Measurements from ENCODE around the gene TMC1.

Gene TMC1

DNA sequence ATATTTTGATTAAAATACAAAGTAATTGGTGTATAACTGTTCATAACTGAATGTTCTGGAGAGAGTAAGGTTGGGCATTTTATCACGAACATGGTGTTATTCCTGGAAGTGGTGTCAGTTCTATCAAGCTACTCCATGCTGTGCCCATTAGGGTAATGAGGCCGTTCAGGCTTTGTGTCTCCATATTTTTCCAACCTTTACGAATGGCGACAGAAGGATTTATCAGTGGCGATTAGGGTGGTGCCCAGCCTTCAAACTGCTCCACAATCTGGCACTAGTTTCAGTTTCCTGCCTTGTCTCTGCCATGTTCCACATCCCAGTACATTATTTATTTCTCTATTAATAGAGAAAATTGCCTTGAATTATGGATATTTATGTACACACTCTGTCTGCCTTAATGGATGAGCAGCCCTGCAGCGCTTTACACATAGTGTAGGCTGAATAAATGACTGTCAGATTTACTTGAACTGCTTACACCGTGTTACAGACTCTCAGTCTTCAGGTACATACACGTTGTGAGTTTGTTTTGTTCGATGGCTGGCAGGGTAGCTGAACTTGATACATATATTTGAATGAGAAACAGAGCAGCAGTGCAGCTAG lies 23.9 kb upstream of the TMC1 start:
- Histone ChIP-seq H3K36me3 (ENCODE audit: control insufficient read depth, low read length) (no peaks in the 10 kb centered on the region), H3K9me3 (ENCODE audit: control insufficient read depth, insufficient read depth, low read length) (no peaks in the 10 kb centered on the region), H3K4me1 (ENCODE audit: control insufficient read depth, low read length) (no peaks in the 10 kb centered on the region), H4K20me1 (ENCODE audit: control insufficient read depth, insufficient read depth, low read depth, low read length) (no peaks in the 10 kb centered on the region), H3K27ac (ENCODE audit: low read depth, low read length) (no peak overlapping the region), H3K27me3 (ENCODE audit: control insufficient read depth, low read length) (no peaks in the 10 kb centered on the region), H3K79me2 (ENCODE audit: control insufficient read depth, low read length) (no peaks in the 10 kb centered on the region), H3K9me2 (replicated peaks; ENCODE audit: control insufficient read depth, low read length) (no peaks in the 10 kb centered on the region), H3K4me3 (ENCODE audit: low read length) (no peak overlapping the region), H3F3A (ENCODE audit: control insufficient read depth, insufficient read depth) (no peaks in the 10 kb centered on the region), H3K4me2 (ENCODE audit: low read length) (no peak overlapping the region)
- TF ChIP-seq CTCF (IDR thresholded peaks at IDR 0.05; ENCODE audit: low read depth, low read length, poor library complexity, severe bottlenecking) (no peak), EZH2phosphoT487 (IDR thresholded peaks at IDR 0.05; ENCODE audit: borderline replicate concordance, low read length) (no peak)

DNA sequence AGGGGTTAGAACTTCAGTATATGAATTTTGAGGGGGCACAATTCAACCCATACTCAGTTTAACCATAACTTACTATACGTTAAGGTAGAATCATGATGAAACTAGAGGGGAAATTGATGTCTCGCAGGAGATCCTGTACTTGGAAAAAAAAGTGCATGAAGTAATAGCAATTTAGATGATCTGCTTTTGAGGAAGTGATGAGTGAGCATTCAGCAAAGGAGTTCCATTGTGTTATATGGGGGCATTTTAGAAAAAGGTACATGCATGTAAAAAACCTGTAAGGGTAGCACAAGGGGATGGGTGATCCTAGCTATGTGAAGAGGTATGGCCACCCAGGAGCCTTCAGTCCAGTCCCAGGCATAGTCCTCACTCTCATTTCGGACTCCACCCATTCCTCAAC lies 14.8 kb upstream of the TMC1 start:
- Histone ChIP-seq H3K4me2 (ENCODE audit: low read length) (no peak overlapping the region), H4K20me1 (ENCODE audit: control insufficient read depth, insufficient read depth, low read depth, low read length) (no peaks in the 10 kb centered on the region), H3K4me3 (ENCODE audit: low read length) (no peak overlapping the region), H3K79me2 (ENCODE audit: control insufficient read depth, low read length) (no peaks in the 10 kb centered on the region), H3K9me2 (replicated peaks; ENCODE audit: control insufficient read depth, low read length) (no peaks in the 10 kb centered on the region), H3K27ac (ENCODE audit: low read depth, low read length) (no peak overlapping the region), H3K36me3 (ENCODE audit: control insufficient read depth, low read length) (no peaks in the 10 kb centered on the region), H3K9me3 (ENCODE audit: control insufficient read depth, insufficient read depth, low read length) (no peaks in the 10 kb centered on the region), H3K4me1 (ENCODE audit: control insufficient read depth, low read length) (no peaks in the 10 kb centered on the region), H3K27me3 (ENCODE audit: control insufficient read depth, low read length) (0 out of 2 replicates have a peak, but pooled peaks cover 3% of the 10 kb centered on the region), H3F3A (ENCODE audit: control insufficient read depth, insufficient read depth) (no peaks in the 10 kb centered on the region)
- no peak for TF ChIP-seq CTCF (IDR thresholded peaks at IDR 0.05; ENCODE audit: low read depth, low read length, poor library complexity, severe bottlenecking)
- TF ChIP-seq EZH2phosphoT487 (IDR thresholded peaks at IDR 0.05; ENCODE audit: borderline replicate concordance, low read length): no peak

DNA sequence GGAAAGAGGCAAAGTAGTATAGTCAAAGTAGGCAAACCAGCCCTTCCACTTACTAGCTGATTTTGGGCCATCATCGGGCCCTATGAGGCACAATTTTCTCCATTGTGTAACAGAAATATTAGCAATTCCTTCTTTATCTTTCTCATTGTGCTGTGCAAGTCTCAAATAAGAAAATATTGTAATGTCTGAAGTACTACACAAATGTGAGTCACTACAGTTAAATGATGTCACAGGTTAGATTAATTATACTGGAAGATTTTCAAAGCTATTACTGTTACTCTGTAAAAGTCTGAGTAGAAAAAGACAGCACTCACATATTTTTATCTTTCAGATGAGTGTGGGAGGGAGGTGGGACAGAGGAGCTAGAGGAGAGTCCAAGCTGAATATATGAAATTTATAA lies 12.4 kb upstream of the TMC1 start:
- H3K27me3 ChIP-seq (ENCODE audit: control insufficient read depth, low read length): 0 out of 2 replicates have a peak, but pooled peaks cover 3% of the 10 kb centered on the region
- H3K9me3 ChIP-seq (ENCODE audit: control insufficient read depth, insufficient read depth, low read length): no peaks in the 10 kb centered on the region
- H4K20me1 ChIP-seq (ENCODE audit: control insufficient read depth, insufficient read depth, low read depth, low read length): no peaks in the 10 kb centered on the region
- no peak for TF ChIP-seq EZH2phosphoT487 (IDR thresholded peaks at IDR 0.05; ENCODE audit: borderline replicate concordance, low read length)
- TF ChIP-seq CTCF (IDR thresholded peaks at IDR 0.05; ENCODE audit: low read depth, low read length, poor library complexity, severe bottlenecking): no peak
- H3K36me3 ChIP-seq (ENCODE audit: control insufficient read depth, low read length): no peaks in the 10 kb centered on the region
- H3K27ac ChIP-seq (ENCODE audit: low read depth, low read length): no peak overlapping the region
- no peak overlapping the region for H3K4me3 ChIP-seq (ENCODE audit: low read length)
- H3K4me2 ChIP-seq (ENCODE audit: low read length): no peak overlapping the region
- no peaks in the 10 kb centered on the region for H3K4me1 ChIP-seq (ENCODE audit: control insufficient read depth, low read length)
- H3F3A ChIP-seq (ENCODE audit: control insufficient read depth, insufficient read depth): no peaks in the 10 kb centered on the region
- no peaks in the 10 kb centered on the region for H3K9me2 ChIP-seq (replicated peaks; ENCODE audit: control insufficient read depth, low read length)
- no peaks in the 10 kb centered on the region for H3K79me2 ChIP-seq (ENCODE audit: control insufficient read depth, low read length)
